Activated naive CD8-positive, alpha-beta T cell treated with anti-CD3 and anti-CD28 coated beads, Interleukin-2, amount 50 U/mL, for 24 hours (primary cell): ENCODE measurements around the gene IGFLR1.
A peak's percentile ranks its signal among the peaks of the same experiment; 100 is the strongest.
"Not testable (repeated sequence)": the region's sequence is repeated elsewhere in the genome, so short reads cannot be mapped to it uniquely, and the experiment has no call there.

Source experiments
- ATAC-seq: fragments of 150-1000 bp; cut with Tn5 transposase; one replicate; pipeline ENCODE4 v1.10.0; 2021
- DNase-seq: peaks from one replicate; pipeline ENCODE4 v3.0.0; 2021
- H3K27ac Mint-ChIP-seq: one replicate; pipeline ENCODE4 v1.8.0; 2021; ENCODE audit warnings: mild to moderate bottlenecking, mixed read lengths
- H3K27me3 Mint-ChIP-seq: one replicate; pipeline ENCODE4 v1.8.0; 2021; ENCODE audit warnings: mixed read lengths
- H3K36me3 Mint-ChIP-seq: one replicate; pipeline ENCODE4 v1.8.0; 2021; ENCODE audit warnings: low read depth, mixed read lengths
- H3K4me1 Mint-ChIP-seq: one replicate; pipeline ENCODE4 v1.8.0; 2021; ENCODE audit warnings: mixed read lengths
- H3K4me3 Mint-ChIP-seq: one replicate; pipeline ENCODE4 v1.8.0; 2021; ENCODE audit warnings: mild to moderate bottlenecking, moderate library complexity, mixed read lengths
- H3K9me3 Mint-ChIP-seq: one replicate; pipeline ENCODE4 v1.8.0; 2021; ENCODE audit warnings: mixed read lengths

The IGFLR1 gene

GRCh38 chr19:35731353-35731752 is 10.9 kb downstream of the IGFLR1 start:
- Mint-ChIP-seq H3K9me3 (no peaks in the 10 kb centered on the region), H3K4me1 (peaks cover 2% of the 10 kb centered on the region), H3K36me3 (peaks cover 52% of the 10 kb centered on the region), H3K27ac (peak overlapping the region; percentile 38), H3K27me3 (no peaks in the 10 kb centered on the region), H3K4me3 (no peak overlapping the region)
- ATAC-seq: no peak
- no peak for DNase-seq

GRCh38 chr19:35730326-35730725 is 11.9 kb downstream of the IGFLR1 start:
- ATAC-seq (no peak), DNase-seq (no peak)
- Mint-ChIP-seq H3K27me3 (no peaks in the 10 kb centered on the region), H3K4me3 (no peak overlapping the region), H3K27ac (no peak overlapping the region), H3K36me3 (peaks cover 53% of the 10 kb centered on the region), H3K9me3 (no peaks in the 10 kb centered on the region), H3K4me1 (no peaks in the 10 kb centered on the region)

- H3K27me3 Mint-ChIP-seq: no peaks in the 10 kb centered on the region
- no peaks in the 10 kb centered on the region for H3K4me1 Mint-ChIP-seq
- H3K9me3 Mint-ChIP-seq: no peaks in the 10 kb centered on the region
- ATAC-seq (no peak), DNase-seq (no peak)
- H3K4me3 Mint-ChIP-seq: no peak overlapping the region
- H3K27ac Mint-ChIP-seq: no peak overlapping the region
- H3K36me3 Mint-ChIP-seq: peaks cover 55% of the 10 kb centered on the region
Observed at GRCh38 chr19:35729763-35730162, 12.5 kb downstream of the IGFLR1 start.

GRCh38 chr19:35729021-35729420 is 13.2 kb downstream of the IGFLR1 start:
- no peak for ATAC-seq
- Mint-ChIP-seq H3K27me3 (no peaks in the 10 kb centered on the region), H3K27ac (no peak overlapping the region), H3K36me3 (peaks cover 50% of the 10 kb centered on the region), H3K9me3 (no peaks in the 10 kb centered on the region), H3K4me3 (no peak overlapping the region), H3K4me1 (no peaks in the 10 kb centered on the region)
- no peak for DNase-seq

- no peak for DNase-seq
- Mint-ChIP-seq H3K27me3 (no peaks in the 10 kb centered on the region), H3K4me1 (no peaks in the 10 kb centered on the region), H3K9me3 (no peaks in the 10 kb centered on the region), H3K36me3 (peaks cover 52% of the 10 kb centered on the region), H3K27ac (no peak overlapping the region), H3K4me3 (no peak overlapping the region)
- ATAC-seq: no peak
Observed at GRCh38 chr19:35727956-35728706, 14.1 kb downstream of the IGFLR1 start.

DNA sequence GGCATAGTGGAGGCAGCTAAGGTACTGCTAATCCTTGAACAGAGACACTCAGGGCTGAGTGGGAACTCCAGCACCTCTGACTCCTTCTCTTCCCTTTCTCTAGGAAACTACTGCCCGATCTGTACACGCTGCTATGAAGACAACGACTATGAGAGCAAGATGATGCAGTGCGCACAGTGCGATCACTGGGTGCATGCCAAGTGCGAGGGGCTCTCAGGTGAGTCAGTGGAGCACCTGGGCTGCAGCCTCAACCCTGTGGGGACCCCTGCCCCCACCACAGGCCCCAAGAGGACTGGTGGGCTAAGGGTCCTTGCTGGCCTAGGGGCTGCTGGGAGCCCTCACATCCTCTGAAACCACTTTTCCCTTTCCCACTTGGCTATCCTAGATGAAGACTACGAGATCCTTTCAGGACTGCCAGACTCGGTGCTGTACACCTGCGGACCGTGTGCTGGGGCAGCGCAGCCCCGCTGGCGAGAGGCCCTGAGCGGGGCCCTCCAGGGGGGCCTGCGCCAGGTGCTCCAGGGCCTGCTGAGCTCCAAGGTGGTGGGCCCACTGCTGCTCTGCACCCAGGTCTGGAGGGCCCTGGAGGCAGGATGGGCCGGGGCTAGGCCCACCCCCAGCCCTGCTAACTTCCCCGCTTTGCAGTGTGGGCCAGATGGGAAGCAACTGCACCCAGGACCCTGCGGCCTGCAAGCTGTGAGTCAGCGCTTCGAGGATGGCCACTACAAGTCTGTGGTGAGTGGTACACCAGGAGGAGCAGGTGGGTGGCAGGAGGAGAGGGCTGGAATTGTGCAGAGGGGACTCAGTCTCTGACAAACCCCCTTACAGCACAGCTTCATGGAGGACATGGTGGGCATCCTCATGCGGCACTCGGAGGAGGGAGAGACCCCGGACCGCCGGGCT is 14.9 kb downstream of the IGFLR1 start:
- Mint-ChIP-seq H3K27me3 (no peaks in the 10 kb centered on the region), H3K9me3 (no peaks in the 10 kb centered on the region), H3K36me3 (peaks cover 56% of the 10 kb centered on the region), H3K4me3 (no peak overlapping the region), H3K4me1 (peaks cover 2% of the 10 kb centered on the region), H3K27ac (no peak overlapping the region)
- no peak for DNase-seq
- ATAC-seq: no peak

GRCh38 chr19:35725216-35725861 is 16.9 kb downstream of the IGFLR1 start:
- Mint-ChIP-seq H3K4me3 (no peak overlapping the region), H3K36me3 (peaks cover 55% of the 10 kb centered on the region), H3K4me1 (peaks cover 5% of the 10 kb centered on the region), H3K9me3 (no peaks in the 10 kb centered on the region), H3K27ac (no peak overlapping the region), H3K27me3 (no peaks in the 10 kb centered on the region)
- DNase-seq (no peak), ATAC-seq (no peak)

- no peaks in the 10 kb centered on the region for H3K9me3 Mint-ChIP-seq
- H3K27me3 Mint-ChIP-seq: no peaks in the 10 kb centered on the region
- no peak for DNase-seq
- H3K4me3 Mint-ChIP-seq: no peak overlapping the region
- no peak for ATAC-seq
- no peak overlapping the region for H3K27ac Mint-ChIP-seq
- H3K4me1 Mint-ChIP-seq: peaks cover 9% of the 10 kb centered on the region
- H3K36me3 Mint-ChIP-seq: peaks cover 50% of the 10 kb centered on the region
Observed at GRCh38 chr19:35724560-35724959, 17.7 kb downstream of the IGFLR1 start.

DNA sequence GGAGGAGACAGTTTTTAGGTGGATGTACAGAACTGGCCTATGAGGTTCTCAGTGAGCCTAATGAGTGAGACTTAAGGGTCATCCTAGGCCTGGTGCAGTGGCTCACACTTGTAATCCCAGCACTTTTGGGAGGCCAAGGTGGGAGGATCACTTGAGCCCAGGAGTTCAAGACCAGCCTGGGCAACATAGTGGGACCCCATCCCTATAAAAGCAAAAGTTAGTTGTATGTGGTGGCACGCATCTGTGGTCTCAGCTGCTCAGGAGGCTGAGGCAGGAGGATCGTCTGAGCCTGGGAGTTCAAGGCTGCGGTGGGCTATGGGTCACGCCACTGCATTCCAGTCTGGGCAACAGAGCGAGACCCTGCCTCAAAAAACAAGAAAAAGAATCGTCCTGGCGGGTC is 18.1 kb downstream of the IGFLR1 start:
- not testable (repeated sequence) for H3K27ac Mint-ChIP-seq

DNA sequence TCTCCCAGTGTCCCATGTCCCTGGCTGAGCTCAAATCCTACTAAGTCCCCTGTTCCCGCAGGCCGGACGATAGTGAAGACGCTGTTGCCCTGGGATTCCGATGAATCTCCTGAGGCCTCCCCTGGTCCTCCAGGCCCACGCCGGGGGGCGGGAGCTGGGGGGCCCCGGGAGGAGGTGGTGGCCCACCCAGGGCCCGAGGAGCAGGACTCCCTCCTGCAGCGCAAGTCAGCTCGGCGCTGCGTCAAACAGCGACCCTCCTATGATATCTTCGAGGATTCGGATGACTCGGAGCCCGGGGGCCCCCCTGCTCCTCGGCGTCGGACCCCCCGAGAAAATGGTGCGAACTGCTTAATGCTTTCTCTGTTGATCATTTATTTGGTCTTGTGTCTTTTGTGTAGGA is 18.6 kb downstream of the IGFLR1 start:
- no peak for DNase-seq
- Mint-ChIP-seq H3K27ac (no peak overlapping the region), H3K4me3 (no peak overlapping the region), H3K4me1 (peaks cover 18% of the 10 kb centered on the region), H3K9me3 (no peaks in the 10 kb centered on the region), H3K36me3 (peaks cover 50% of the 10 kb centered on the region), H3K27me3 (no peaks in the 10 kb centered on the region)
- ATAC-seq: no peak

More for the DNA sequence above, 18.1 kb downstream of the IGFLR1 start:
- not testable (repeated sequence) for H3K9me3 Mint-ChIP-seq, H3K4me3 Mint-ChIP-seq, ATAC-seq, H3K27me3 Mint-ChIP-seq, DNase-seq
- peaks cover 14% of the 10 kb centered on the region for H3K4me1 Mint-ChIP-seq
- peaks cover 50% of the 10 kb centered on the region for H3K36me3 Mint-ChIP-seq

DNA sequence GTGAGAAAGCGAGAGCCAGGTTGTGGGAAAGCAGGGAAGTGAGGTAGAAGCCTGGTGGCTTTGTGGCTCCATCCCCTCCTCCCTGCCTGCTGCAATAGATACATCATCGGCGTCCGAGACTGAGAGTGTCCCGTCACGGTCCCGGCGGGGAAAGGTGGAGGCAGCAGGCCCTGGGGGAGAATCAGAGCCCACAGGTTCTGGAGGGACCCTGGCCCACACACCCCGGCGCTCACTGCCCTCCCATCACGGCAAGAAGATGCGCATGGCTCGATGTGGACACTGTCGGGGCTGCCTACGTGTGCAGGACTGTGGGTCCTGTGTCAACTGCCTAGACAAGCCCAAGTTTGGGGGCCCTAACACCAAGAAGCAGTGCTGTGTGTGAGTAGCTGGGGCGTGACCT is 19.4 kb downstream of the IGFLR1 start:
- Mint-ChIP-seq H3K4me3 (no peak overlapping the region), H3K9me3 (no peaks in the 10 kb centered on the region), H3K4me1 (peaks cover 21% of the 10 kb centered on the region), H3K27ac (no peak overlapping the region), H3K36me3 (peaks cover 49% of the 10 kb centered on the region), H3K27me3 (no peaks in the 10 kb centered on the region)
- ATAC-seq (no peak), DNase-seq (no peak)

- Mint-ChIP-seq H3K36me3 (peaks cover 48% of the 10 kb centered on the region), H3K27ac (peak overlapping the region; percentile 54), H3K27me3 (no peaks in the 10 kb centered on the region), H3K4me1 (peaks cover 21% of the 10 kb centered on the region), H3K9me3 (no peaks in the 10 kb centered on the region), H3K4me3 (no peak overlapping the region)
- DNase-seq (no peak), ATAC-seq (no peak)
Observed at GRCh38 chr19:35722461-35722860, 19.8 kb downstream of the IGFLR1 start.

DNA sequence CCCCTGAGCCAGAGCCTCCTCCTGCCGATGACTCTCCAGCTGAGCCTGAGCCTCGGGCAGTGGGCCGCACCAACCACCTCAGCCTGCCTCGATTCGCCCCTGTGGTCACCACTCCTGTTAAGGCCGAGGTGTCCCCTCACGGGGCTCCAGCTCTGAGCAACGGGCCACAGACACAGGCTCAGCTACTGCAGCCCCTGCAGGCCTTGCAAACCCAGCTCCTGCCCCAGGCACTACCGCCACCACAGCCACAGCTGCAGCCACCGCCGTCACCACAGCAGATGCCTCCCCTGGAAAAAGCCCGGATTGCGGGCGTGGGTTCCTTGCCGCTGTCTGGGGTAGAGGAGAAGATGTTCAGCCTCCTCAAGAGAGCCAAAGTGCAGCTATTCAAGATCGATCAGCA is 20.9 kb downstream of the IGFLR1 start:
- no peak overlapping the region for H3K27ac Mint-ChIP-seq
- H3K36me3 Mint-ChIP-seq: peaks cover 51% of the 10 kb centered on the region

GRCh38 chr19:35720648-35721047 is 21.6 kb downstream of the IGFLR1 start:
- Mint-ChIP-seq H3K36me3 (peaks cover 55% of the 10 kb centered on the region), H3K9me3 (no peaks in the 10 kb centered on the region), H3K4me1 (peaks cover 28% of the 10 kb centered on the region), H3K27ac (peak overlapping the region; percentile 60), H3K4me3 (no peak overlapping the region), H3K27me3 (no peaks in the 10 kb centered on the region)
- no peak for DNase-seq
- ATAC-seq: no peak

More for the DNA sequence above, 20.9 kb downstream of the IGFLR1 start:
- Mint-ChIP-seq H3K9me3 (no peaks in the 10 kb centered on the region), H3K27me3 (no peaks in the 10 kb centered on the region), H3K4me3 (peak overlapping the region; percentile 14), H3K4me1 (peaks cover 24% of the 10 kb centered on the region)
- DNase-seq (no peak), ATAC-seq (no peak)

GRCh38 chr19:35720163-35720524 is 22.1 kb downstream of the IGFLR1 start:
- DNase-seq: no peak
- Mint-ChIP-seq H3K36me3 (peaks cover 55% of the 10 kb centered on the region), H3K4me3 (peak overlapping the region; percentile 37), H3K27ac (peak overlapping the region; percentile 70), H3K4me1 (peaks cover 28% of the 10 kb centered on the region), H3K27me3 (no peaks in the 10 kb centered on the region), H3K9me3 (no peaks in the 10 kb centered on the region)
- ATAC-seq: no peak
